IPS-NIHi7 (cell line): ENCODE data around the gene AAGAB.
"Not testable (repeated sequence)": the region's sequence is repeated elsewhere in the genome, so short reads cannot be mapped to it uniquely, and the experiment has no call there.

Experiments
- DNase-seq: peaks from one replicate; pipeline ENCODE4 v3.0.0; 2012; ENCODE audit warnings: mixed read lengths; ENCODE audit errors: extremely low spot score

Gene AAGAB, protein sequence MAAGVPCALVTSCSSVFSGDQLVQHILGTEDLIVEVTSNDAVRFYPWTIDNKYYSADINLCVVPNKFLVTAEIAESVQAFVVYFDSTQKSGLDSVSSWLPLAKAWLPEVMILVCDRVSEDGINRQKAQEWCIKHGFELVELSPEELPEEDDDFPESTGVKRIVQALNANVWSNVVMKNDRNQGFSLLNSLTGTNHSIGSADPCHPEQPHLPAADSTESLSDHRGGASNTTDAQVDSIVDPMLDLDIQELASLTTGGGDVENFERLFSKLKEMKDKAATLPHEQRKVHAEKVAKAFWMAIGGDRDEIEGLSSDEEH

GRCh38 chr15:67254238-67255175 is at the start of gene AAGAB, which contains the start of gene IQCH:
TSS of gene AAGAB (minus strand) at chr15:67254661. CDS start at chr15:67254631, 30 bp downstream.
TSS of gene IQCH (plus strand) at chr15:67254786. CDS start at chr15:67254897, 111 bp downstream.
- peak; percentile 99 for DNase-seq

GRCh38 chr15:67303490-67304363 is 49.3 kb upstream of the AAGAB start:
- peak; percentile 47 for DNase-seq

- DNase-seq = no peak
These were observed 46.0 kb upstream of the AAGAB start for GRCh38 chr15:67300266-67301025.

- DNase-seq = no peak
These were observed 42.2 kb upstream of the AAGAB start for GRCh38 chr15:67296684-67297083.

GRCh38 chr15:67296188-67296587 is 41.7 kb upstream of the AAGAB start:
- peak; percentile 64 for DNase-seq

DNA sequence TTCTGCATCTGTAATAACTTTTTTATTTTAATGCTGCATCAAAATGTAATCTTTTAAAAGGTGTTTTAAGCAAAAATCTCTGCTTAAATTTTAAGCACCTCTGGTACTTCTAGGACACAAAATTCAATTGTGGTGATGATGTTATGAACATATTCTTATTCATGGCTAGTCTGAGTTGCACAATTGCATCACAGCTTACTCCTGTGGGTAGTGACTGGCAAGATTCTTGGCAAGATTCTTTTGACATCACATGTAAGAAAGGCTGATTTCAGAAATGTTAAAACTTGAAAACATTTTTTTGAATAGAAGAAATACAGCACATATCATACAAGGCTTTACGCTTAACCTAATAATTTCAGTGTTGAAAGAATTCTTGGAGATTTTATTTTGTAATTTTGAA is 35.9 kb upstream of the AAGAB start:
- DNase-seq = no peak

DNA sequence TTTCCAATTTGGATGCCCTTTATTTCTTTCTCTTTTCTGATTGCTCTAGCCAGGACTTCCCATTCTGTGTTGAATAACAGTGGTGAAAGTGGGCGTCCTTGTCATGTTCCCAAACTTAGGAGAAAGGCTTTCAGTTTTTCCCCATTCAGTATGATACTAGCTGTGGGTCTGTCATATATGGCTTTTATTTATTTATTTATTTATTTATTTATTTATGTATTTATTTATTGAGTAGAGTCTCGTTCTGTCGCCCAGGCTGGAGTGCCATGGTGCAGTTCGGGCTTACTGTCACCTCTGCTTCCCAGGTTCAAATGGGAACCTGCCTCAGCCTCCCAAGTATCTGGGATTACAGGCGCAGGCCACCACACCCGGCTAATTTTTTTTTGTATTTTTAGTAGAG is 31.9 kb upstream of the AAGAB start:
- not testable (repeated sequence) for DNase-seq

DNA sequence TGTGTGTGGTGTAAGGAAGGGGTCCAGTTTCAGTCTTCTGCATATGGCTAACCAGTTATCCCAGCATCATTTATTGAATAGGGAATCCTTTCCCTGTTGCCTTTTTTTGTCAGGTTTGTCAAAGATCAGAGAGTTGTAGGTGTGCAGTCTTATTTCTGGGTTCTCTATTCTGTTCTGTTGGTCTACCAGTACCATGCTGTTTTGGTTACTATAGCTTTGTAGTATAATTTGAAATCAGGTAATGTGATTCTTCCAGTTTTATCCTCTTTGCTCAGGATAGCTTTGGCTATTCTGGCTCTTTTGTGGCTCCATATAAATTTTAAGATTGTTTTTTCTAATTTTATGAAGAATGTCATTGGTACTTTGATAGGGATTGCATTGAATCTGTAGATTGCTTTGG is 31.2 kb upstream of the AAGAB start:
- not testable (repeated sequence) for DNase-seq

DNA sequence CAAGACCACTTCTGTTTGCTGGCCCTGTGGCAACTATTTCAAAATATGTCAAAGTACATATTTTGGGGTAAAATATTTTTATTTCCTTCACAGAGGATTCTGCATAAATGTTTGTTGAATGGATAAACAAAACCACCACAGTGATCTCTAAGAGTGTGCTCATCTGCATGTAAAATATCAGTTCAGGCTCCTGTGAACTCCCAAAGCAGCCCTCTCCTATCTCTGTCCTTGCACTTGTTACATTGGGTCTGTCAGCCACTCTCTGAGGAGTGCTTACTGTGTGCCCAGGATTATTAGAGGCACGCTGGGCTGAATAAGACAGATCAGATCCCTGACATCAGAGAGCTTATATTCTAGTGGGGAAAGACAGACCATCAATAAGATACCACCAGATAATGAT is 27.3 kb upstream of the AAGAB start:
- DNase-seq = no peak

DNA sequence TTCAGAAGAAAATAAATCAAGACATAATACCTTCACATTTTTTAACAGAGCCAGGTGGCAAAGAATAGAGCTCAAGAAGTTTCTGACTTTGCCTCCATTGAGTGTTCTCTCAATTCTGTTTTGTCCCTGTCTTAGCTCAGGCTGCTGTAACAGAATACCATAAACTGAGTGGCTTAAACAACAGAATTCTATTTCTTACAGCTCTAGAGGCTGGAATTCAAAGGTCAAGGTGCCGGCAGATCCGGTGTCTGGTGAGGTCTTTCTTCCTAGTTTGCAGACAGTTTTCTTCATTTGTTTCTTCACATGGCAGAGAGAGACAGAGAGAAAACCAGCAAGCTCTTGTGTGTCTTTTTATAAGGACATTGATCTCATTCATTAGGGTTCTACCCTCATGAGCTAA is 25.8 kb upstream of the AAGAB start:
- DNase-seq = no peak

GRCh38 chr15:67276666-67277065 is 22.2 kb upstream of the AAGAB start:
- DNase-seq = no peak

DNA sequence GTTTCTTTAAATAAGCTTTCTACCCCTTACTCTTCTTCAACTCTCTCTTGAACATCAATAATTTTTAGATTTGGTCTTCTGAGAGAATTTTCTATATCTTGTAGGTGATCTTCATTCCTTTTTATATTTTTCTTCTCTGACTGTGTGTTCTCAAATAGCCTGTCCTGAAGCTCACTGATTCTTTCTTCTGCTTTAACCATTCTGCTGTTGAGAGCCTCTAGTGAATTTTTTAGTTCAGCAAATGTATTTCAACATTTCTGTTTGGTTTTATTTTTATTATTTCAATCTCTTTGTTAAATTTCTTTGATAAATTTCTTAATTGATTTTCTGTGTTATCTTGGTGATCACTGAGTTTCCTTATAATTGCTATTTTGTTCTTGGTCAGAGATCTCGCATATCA is 19.8 kb upstream of the AAGAB start:
- DNase-seq = no peak

DNA sequence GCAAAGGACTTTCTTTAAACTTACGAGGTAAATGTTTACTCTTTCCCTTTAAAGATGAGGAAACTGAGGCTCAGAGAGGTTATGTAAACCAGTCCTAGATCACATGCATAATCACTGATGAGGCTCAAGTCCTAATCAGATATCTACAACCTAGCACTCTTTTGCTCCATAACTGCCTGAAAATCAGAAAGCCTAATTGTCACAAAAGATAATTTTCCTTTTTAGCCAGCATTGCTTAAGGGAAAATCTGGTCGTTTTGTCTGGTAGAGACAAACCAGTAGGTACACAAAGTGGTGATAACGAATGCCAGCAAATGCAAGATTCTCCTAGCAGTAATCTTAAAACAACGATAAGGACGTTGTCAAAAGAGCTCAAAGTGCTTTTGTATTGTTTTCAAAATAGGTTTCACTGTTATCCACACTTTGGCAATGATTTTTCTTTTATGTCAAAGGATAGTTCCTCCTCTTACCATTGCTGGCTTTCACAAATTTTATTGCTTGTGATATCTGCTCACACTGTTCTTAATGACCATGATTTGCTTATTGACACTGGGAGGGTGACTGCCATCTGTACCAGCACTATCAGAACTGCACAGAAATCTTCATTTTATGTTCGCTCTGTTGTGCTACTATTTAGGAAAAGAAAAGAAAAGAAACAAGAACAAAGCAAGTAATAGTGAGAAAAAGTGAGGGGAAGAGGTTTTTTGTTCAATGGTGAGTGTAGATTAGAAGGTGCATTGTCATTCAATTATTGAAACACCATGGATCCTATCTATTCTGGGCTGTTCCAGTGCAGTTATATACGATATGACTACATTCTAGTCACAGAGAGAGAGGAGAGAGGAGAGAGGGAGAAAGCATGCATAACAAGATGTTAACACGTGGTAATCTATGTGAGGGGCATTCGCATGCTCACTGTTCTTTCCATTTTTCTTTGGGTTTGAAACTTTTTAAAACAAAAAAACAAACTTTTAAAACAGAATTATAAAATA is 13.8 kb upstream of the AAGAB start:
- no peak for DNase-seq

- peak; percentile 38 for DNase-seq
These were observed 13.0 kb upstream of the AAGAB start for GRCh38 chr15:67267440-67267839.

DNA sequence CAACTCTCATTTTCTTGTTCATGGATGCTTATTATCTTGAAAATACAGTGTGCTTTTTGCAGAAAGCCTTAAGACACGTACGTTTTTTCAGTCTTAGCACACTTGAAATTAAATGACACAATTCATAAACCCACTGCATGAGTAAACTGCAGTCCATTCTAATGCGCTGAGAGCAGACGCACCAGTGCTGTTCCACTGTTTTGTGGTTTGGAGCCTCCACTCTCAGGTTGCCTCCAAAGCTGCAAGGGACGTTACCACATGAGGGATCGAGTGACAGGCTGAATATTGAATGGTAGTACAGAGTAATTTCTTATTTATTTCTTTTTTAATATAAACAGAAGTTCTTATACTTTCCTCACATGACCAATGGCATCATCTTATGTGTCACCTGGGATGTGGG is 12.4 kb upstream of the AAGAB start:
- no peak for DNase-seq

- DNase-seq = no peak
These were observed 5.3 kb upstream of the AAGAB start for GRCh38 chr15:67259806-67260205.

- DNase-seq = no peak
These were observed 4.9 kb upstream of the AAGAB start for GRCh38 chr15:67259379-67259778.

DNA sequence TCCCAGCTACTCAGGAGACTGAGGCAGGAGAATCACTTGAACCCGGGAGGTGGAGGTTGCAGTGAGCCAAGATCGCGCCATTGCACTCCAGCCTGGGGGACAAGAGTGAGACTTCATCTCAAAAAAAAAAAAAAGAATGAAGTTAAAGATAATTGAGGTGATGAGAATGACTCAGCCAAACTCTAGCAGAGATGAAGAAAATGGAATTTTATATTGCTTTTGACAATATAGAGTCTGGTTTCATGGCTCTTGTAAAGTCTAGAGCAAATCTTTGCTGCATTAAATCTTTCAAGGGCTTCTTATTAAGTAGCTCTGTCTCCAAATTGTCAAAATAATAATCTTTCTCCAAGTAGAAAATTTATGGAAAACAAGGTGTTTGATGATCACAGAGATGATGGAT is 4.0 kb upstream of the AAGAB start:
- DNase-seq = not testable (repeated sequence)

GRCh38 chr15:67256051-67256450 is 1.6 kb upstream of the AAGAB start:
- DNase-seq = no peak
